Measurements from ENCODE around the gene UVSSA.

- TF ChIP-seq POLR2A (IDR thresholded peaks at IDR 0.05) = no peak
- no peak for TF ChIP-seq CTCF (IDR thresholded peaks at IDR 0.05)
These were observed 64.7 kb downstream of the UVSSA start for GRCh38 chr4:1411436-1412375.

Measured in vagina (tissue), 2 donors.